GM21529 (cell line): ENCODE measurements around the gene ACAA2.

ENCODE experiments used
- ATAC-seq: cut with Tn5 transposase; IDR thresholded peaks from one replicate; pipeline ENCODE4 v1.9.1; 2021; ENCODE audit not compliant: unreplicated experiment

ACAA2 gene, protein sequence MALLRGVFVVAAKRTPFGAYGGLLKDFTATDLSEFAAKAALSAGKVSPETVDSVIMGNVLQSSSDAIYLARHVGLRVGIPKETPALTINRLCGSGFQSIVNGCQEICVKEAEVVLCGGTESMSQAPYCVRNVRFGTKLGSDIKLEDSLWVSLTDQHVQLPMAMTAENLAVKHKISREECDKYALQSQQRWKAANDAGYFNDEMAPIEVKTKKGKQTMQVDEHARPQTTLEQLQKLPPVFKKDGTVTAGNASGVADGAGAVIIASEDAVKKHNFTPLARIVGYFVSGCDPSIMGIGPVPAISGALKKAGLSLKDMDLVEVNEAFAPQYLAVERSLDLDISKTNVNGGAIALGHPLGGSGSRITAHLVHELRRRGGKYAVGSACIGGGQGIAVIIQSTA

DNA sequence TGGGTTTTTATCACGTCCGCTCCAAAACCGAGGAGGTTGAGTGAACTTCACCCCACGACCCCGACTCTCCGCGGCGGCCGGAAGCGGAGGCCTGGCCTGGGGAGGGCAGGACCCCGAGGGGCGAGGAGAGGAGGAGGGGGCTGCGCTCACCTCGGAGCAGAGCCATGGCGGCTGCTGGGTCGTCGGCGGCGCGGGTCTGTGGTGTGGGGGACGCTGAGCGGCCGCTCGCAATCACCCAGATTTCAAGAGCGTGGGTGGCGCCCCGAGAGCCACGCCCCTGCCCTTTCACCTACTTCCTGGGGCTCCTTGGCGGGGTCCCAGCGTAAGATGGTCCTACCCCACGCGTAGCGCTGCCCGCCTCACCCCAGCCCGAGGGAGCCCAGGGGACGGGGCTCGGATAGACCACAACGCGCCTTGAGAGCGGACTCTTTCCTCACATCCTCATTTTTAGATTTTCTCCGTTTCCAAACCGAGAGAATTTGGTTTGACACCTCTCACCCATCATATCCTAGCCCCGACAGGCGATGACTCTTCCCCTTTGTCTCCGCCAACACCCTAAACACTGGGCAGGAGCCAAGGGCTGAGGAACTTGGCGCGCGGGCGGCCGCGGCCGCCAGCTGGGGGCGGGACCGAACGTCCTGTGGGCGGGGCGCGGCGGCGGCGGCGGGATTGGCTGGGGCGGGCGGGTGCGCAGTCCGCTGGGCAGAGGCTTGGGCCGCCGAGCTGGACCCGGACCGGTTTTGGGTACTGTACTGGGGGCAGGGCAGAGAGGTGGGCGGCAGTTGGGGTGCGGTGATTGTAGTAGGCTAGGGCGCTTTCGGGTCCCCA, at the start of gene ACAA2:
Gene ACAA2, minus strand, starts transcription at position 215 of the 828 bp plus-strand sequence. Its CDS starts 49 bp downstream, at position 166.
- peak; percentile 82 for ATAC-seq

DNA sequence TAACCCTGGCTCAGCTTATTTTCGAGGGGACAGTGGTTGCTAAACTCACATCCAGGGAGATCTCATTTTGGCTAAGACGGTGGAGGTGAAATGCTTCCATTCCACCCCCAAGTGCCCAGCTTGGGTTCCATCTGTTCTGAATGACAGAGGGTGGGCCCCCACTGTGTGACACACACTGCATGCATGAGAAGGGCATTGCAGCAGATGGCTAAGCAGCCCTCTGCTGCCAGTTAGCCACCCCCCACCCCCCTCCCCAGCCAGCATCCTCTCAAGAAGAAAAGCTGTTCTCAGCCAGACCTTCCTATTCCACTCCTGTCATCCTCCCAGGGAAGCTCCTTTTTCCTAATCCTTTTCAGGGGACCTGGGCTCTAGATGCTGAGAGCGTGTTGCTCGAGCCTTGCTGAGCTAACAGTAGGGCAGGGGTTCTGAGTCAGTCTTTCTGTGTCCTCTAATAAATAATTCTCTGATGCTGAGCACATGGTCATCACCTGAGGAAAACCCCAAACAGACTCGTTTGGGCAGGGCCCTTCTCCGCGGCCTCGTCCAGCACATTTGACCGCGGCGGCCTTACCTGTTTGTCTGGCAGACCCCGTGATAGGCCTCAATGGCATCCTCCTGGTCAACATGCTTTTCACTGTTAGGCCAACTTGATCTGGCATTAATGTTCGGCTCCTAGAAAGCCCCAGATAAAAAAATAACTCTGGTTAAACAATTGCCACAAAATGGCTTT, 49.5 kb upstream of the ACAA2 start:
- ATAC-seq, result no peak

DNA sequence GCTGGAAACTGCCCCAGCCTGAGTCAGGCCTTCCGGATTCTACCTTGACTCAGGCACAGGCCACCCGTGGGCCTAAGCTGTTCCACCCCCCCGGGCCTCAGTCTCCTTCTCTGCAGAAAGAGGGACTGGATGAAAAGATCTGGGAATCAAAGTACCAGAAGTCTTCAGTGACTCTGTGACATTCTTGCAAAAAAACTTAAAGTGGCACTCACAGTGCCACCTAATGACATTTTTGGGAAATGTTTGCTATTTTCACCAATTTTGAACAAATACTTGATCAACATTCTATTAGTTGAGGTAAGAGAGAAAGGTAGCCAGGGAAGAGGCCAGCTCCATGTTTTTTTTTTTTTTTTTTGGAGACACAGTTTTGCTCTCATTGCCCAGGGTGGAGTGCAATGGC, 48.3 kb upstream of the ACAA2 start:
- ATAC-seq, result no peak

DNA sequence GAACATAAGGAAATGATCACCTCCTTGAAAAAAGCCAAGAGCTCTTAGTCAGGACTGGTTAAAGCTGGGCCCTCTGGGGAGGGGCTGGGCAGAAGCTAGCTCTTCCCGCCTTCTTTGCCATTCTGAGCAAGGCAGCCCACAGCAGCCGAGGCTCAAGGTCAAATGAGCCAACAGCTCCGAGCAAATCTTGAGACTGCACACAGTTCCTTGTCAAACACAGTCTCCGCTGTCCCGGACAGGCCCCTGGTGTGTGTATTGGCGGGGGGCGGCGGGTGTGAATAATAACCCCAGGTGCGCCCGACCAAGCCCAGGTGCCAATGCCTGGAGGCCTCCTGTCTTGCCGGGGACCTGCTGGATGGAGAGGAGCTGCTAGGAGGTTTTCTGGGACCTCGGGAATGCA, 46.4 kb upstream of the ACAA2 start:
- ATAC-seq, result no peak

DNA sequence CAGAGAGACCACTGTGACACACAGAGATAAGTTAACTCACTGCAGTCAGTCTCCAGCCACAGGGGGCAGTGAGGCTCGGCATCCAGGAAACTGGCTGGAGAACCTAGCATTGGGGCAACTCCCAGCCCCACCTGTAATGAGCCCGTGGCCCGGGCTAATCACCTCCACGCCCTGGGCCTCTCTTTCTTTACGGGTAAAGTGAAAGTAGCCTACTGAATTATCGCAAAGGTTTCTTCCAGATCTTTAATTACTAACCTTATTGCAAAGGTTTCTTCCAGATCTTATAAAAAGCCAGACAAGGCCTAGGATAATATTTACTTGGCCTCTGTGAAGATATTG, 45.7 kb upstream of the ACAA2 start:
- no peak for ATAC-seq

DNA sequence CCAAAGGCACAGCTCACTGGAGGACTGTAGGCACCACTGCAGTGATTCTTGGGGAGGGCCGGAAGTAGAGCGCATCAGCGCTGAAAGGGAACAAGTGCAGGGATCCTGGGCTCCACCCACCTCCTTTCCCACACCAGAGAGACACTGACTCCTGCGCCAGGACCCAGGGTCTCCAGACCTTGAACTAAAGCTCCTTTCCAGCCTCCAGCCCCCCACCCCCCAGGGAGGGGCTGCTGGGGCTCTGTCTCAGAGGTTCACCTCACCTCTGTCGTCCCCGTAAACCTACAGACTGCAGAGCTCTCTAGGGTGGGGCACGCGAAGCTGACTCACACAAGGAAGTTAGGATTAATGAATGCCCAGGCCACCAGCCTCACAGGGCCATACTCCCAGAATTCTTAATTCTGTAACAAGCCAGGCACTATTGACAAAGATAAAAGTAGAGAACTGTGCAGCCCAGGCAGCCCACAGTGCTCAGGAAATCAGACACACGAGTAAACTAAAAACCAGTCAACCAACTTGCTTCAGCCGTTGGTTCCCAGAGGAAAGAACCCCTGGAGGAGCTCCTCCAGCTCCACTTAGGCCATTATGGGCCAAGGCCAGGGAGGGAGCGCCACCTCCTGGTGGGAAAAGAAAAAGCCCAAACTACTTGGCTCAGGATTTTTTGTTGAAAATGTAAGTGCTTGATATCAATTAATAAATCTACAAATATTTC, 45.1 kb upstream of the ACAA2 start:
- ATAC-seq, result no peak

DNA sequence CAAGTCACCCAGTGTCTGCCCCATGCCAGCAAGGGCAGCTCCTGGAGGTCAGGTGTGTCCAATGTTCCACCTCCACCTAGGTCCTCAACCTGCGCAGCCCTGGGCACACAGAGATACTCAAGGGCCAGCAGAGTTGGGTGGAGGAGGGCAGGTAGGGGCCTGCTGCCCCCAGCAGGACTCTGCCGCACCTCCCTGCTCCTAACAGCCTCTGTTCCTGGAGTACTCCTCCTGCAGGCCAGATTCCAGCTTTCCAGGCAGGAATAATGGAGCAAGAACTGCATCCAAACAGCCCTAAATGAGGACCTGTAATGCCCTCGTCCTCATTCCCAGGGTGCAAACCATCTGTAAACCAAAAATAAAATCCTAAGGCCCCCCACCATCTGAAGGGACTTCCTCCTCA, 44.4 kb upstream of the ACAA2 start:
- no peak for ATAC-seq

- ATAC-seq, result no peak
Measured at GRCh38 chr18:49856496-49856895, 43.2 kb upstream of the ACAA2 start.

DNA sequence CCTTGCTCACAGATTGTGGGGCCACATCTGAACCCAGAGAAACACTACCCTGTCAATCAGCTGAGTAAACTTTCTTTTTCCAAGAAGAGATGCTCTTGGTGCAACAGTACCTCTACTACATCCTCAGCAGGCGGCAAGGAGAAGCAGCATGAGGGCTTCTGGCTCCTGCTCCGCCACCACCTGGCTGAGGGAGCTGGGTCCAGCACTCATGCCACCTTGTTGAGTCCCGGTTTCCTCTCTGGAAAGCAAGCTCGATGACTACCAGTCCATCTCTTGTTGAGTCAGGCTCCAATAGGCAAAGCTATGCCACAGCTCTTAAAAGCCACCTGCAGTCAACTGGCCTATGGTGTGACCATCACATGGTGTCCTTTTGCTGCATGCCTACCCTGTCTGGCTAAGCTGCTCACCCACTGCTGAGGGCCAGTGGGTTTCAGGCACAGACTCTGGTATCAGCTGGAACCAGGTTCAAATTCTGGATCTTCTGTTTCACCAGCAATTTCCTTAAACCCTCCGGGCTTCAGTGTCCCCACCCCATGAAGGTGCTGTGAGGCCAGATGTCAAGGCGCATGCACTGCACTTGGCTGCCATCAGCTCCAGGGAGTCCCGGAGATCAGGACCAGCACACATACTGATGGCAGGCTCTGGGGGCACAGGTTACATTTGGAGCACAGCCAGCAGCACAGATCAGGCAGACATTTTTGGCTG, 42.5 kb upstream of the ACAA2 start:
- ATAC-seq, result no peak

DNA sequence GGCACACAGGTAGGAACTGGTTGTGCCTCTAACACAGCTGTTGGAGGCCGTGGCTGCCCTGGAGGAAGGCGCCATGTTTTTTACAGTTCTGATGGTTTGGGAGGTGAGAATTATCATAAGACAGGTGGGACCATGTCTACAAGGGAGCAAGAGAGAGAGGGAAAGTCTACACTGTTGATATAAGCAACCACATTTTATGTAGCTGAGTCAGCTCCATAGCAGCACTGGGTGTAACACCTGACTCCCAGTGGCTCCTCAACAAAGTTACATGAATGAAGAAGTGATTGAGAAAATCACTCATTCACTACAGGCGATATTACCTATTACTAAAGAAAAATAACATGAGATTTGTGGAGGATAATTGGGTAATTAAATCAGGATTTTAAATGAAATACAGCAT, 41.3 kb upstream of the ACAA2 start:
- no peak for ATAC-seq

DNA sequence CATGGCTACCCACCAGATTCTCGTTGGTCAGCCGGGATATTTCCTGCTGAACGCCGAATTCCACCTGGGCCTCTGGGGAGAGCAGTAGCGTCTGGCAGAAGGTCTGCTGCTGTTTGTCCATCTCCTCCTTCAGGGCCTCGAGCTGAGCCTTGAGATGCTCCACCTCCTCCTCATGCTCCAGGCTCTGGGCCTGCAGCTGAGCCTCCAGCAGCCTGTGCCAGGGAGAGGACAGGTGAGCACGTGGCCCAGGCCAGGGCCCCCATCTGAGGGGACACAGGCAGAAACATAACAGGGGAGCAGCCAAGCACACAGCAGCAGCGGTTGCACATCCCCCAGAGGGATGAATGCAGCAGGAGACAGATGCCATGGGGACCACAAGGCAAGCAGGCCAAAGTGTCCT, 40.1 kb upstream of the ACAA2 start:
- ATAC-seq, result no peak

DNA sequence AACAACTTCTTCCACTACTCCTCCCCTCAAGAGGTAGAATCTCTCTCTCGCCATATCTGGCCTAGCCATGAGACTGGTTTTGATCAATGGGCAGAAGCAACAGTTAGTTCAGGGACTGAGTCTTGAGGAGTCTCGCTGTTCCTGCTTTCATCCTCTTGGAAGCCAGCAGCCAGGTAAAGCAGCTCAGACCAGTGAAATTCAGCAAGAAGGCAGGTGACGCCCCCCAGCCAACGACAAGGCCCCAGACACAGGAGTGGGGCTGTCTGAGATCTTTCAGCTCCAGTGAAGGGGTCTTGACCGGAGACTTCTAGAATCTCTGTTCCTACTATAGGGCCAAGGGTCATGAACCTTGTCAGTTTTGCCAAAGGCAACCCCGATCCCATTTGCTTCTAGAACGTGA, 39.7 kb upstream of the ACAA2 start:
- ATAC-seq, result no peak

GRCh38 chr18:49851624-49852023, 38.3 kb upstream of the ACAA2 start:
- ATAC-seq, result no peak

DNA sequence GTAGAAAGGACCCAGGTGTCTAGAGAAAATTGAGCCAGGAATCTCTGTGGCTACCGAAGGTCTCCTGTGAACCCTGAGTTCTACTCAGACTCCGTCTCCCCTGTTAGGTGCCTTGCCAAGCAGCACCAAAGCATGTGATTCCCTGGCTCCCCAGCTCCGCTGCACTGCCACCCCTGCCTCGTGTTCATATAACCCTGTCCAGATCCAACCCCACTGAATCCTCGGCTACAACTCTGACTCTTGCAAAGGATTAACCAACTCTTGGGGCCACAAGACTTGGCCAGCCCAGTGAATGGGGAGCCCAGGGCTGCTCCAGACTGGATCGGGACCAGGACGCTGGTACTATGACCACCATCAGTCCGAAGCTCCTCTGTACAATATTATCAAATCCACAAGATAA, 37.3 kb upstream of the ACAA2 start:
- ATAC-seq, result no peak

DNA sequence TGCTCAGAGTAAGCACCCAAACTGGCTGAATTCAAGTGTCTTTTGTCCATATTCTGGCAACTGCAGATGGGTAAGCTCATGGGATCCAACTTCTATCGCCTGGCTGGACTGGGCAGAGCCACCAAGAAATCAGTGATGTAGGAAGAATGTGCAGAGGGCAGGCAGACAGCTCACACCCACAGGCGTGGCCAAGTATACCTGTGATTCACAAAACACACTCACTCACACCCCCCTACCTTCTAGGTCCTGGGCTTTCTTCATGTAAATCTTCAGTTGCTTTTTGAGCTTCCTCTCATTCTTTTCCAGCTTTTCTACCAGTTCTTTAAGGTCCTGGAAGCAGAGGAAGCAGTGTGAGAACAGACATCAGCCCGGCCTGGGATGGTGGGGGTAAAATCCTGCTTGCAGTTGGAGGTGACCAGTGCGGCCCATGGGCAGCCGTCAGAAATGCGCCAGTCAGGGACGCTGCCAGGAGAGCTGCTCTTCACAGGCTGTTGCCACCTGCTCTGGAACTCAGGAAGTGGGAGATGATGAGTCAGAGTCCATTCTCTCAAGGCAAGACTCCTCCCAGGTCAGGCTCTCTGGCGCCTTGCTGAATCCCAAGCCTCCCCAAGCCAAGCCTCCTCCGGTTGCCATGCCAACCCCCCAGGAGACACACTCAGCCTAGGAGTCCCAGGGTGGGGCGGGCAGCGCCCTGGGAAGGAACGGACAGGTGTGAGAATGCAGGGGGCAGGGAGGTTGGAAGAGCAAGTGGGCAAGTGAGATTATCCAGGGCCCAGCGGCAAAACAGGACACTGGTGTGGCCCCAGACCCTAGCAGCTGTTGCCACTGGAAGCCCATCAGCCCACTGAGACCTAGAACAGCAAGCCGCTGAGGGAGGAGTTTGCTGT, 36.2 kb upstream of the ACAA2 start:
- ATAC-seq, result no peak

- no peak for ATAC-seq
Measured at GRCh38 chr18:49848115-49848514, 34.8 kb upstream of the ACAA2 start.

GRCh38 chr18:49847524-49847923, 34.2 kb upstream of the ACAA2 start:
- ATAC-seq, result no peak

- no peak for ATAC-seq
Measured at GRCh38 chr18:49846718-49847470, 33.6 kb upstream of the ACAA2 start.

DNA sequence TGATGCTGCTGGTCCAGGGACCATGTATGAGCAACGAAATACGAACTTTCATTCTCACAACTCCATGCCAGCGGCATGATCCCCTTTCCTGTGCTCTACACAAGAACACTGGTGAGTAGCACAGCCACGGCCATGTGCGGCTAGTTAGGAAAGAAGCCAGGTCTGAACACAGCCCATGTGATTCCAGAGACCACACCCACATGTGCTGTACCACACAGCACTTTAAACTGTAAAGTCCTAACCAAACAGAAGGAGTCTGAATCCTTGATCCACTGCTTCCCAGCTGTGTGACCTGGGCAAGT, 33.0 kb upstream of the ACAA2 start:
- no peak for ATAC-seq
